Glomerular visceral epithelial cell (primary cell): ENCODE data around the gene ARHGEF37.

Experiments used
- DNase-seq: peaks from one replicate; pipeline ENCODE4 v3.0.0-alpha.2; 2016; ENCODE audit errors: extremely low spot score

The ARHGEF37 gene

DNA sequence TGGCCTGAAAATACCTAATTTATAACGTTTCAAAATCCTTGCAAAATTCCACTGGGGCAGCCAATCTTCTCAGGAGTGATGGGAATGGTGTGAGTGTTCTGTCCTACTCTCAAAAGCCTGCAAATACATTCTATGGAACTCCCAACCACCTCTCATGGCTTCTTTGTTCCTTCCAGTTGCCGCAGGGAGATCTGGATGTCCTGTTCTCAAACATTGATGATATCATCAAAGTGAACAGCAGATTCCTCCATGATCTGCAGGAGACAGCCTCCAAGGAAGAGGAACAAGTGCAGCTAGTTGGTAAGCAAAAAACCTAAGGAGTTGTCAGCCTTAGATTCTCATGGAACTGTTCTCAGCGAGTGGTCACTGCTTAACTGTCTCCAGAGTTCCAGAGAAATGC is 19.6 kb downstream of the ARHGEF37 start:
- DNase-seq: no peak

DNA sequence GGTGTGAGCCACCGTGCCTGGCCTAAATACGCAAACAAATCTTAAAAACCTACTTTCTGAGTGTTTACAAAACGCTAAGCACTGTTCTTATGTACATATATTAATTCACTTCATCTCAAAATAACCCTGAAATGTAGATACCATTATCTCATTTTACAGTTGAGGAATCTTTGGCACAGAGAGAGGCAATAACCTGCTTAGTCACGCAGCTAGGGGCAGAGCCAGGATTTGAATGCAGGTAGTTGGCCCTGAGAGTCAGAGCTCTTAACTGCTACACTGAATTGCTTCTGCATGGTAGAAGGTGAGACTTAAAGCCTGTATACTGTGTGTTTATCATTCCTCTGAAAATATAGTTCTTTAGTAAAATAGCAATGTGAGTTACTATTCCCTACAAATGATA is 21.9 kb downstream of the ARHGEF37 start:
- DNase-seq: no peak

DNA sequence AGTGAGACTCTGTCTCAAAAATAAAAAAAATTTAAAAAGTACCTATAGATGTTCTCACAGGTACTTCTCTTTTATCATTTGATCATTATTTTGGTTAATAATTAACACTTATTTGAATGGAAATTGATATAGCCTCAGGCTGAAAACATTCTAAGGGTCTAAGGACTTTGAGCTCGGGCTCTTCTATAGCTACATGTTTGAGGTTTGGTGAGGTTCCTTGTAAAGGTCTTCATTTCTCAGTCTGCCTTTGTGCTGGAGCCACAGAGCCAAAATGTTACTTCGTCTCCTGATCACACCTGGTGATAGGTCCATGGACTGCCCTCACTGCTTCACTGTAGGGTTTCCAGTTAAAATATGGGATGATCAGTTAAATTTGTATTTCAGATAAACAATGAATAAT is 22.6 kb downstream of the ARHGEF37 start:
- no peak for DNase-seq

DNA sequence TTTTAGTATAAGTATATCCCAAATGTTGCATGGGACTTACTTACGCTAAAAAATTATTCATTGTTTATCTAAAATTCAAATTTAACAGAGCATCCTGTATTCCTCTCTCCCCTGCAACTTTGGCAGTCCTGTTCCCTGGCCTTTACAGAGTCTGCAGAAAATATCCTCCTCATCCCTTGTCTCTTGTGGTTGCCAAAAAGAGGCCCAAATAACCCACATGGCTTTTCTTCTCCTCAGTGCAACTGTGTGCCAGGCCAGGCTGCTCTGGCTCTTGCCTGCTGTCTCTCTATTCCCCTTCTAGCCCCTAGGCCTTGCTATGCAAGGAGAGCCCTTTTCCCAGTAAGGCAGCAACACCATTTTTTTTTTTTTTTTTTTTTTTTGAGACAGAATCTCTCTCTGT is 23.0 kb downstream of the ARHGEF37 start:
- no peak for DNase-seq

DNA sequence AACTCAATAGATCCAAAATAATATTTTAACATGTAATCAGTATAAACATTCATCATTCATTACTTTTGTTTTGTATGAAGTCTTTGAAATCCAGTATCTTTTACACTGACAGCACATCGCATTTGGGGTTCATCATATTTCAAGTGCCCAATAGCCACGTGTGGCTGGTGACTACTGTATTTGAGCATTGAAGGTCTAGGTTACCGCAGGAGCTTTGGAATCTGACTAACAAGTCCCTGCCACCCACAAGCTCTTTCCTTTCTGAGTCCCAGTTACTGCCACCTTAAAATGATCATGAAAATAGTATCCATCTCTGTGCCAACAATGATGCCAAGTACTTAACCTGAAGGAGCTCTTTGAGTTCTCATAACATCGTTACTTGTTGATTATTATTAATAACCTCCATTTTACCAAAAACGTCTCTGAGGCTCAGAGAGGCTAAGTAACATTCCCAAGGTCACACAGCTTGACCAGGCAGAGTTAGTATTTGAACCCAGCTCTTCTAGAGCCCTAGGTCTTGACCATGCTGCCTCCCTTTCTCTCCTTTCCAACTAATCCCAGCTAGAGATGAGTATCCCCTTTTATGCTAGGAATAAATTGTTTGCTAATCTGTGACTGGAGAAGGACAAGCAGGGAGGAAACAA is 24.2 kb downstream of the ARHGEF37 start:
- no peak for DNase-seq

DNA sequence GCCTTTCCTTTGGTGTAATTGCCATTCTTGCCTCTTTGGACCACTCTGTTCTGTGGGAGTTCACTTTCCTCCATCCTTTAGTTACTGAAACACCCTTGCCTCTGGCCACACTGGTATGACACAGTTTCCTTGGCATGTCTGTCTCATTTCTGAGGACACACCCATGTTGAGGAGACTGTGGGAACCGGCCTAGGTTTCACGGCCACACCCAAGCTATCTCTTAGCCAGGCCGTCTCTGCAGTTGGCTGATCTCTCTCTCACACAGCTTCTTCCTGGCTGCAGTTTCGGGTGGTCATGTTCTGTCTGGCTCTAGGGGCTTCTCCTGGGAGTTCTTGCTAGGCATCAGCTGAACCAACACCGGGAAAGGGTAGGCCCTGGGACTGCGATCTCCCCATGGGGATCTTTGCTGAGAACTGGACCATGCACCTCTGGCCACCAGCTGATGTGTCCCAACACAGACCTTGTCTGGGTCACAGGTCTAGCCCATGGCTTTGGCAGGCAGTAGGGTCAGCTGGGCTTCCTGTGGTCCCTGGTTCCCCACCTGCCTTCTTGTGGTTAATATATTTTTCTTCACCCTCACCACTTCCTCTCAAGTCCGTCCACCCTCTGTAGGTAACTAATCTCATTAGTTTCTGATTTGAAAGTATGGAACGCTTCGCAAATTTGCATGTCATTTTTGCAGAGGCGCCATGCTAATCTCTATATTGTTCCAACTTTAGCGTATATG is 24.9 kb downstream of the ARHGEF37 start:
- DNase-seq: peak; percentile 86

DNA sequence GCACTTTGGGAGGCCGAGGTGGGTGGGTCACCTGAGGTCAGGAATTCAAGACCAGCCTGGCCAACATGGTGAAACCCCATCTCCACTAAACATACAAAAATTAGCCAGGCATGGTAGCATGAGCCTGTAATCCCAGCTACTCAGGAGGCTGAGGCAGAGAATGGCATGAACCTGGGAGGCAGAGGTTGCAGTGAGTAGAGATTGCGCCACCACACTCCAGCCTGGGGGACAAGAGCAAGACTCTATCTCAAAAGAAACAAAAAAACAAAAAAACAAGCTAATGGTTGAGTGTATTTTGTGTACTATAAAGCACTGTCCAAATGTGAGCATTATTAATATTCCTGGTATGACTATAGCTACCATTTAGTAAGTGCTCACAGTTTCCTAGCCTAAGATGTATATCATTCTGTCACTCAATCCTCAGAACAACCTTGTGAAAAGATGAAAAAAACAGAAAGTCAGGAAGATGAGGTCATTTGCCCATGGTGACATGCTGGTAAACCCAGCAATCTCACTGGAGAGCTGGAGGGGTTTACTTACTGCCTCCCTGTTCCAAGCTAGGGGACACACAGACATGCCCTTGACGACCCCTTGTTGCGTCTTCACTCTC is 27.7 kb downstream of the ARHGEF37 start:
- DNase-seq: no peak

DNA sequence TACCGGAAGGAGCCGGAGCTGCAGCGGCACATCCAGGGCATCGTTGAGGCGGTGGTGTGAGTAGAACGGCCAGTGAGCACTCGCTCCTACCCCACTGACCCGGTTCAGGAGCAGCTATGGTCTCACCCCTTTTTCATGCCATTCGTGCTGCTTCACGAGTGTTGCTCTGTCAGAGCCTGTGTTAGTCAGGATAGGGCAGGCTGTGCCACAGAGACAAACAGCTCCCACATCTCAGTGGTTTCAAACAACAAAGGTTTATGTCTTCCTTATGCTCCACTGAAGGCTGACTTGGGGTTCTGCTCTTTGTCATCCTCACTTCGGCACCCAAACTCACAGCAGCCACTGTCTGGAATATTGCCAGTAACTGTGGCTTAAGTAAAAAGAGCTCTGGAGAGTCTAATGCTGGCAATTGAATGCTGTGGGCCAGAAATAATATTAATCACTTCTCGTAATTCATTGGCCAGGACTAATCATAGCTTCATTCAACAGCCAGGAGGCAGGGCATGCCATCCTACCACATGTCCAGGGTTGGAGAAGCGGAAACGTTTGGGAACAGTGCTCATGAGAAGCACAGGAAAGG is 28.4 kb downstream of the ARHGEF37 start:
- DNase-seq: no peak

DNA sequence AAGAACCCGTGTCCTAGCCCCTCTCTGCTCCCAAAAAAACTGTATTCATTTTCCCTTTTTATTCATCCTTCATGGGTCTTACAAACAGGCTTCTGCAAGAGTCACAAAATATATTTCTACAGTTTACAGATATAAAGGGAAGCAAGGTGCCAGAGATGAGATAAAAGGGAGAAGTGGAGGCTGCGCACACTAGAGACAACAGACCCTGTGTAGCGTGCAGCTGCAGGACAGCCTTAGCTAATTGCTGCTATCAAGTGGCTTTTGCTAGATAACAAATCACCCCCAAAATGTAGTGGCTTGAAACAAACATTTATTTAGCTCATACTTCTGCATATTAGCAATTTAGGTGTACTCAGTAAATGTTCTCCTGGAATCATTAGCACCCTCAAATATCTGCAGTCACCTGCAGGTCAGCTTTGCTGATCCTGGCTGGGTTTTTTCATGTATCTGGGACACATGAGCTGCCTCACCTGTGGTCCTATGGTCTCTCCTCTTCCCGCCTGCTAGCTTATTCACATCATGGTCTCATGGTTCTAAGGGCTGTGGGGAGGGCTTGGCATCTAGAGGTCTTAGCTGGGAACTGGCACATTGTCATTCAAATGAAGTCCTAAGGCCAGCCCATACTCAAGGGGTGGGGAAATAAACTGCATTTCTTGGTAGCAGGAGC is 29.4 kb downstream of the ARHGEF37 start:
- no peak for DNase-seq

DNA sequence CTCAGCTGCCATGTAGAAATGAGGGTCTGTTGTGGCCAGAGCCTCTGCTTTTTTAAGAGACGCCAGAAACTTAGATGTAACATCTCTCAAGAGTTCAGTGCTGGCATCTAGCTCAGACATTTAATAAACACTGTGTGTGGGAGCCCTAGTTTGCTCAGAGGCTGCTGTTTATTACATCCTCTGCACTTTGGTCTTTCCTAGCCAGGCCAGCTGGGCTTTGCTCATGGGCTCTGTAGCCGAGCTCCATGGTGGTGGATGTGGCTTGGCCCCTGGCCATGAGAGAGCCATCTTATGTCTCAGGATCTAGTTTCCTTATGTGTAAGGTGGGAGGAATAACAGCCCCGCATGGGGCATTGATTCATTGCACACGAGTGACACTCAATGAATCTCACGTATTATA is 30.0 kb downstream of the ARHGEF37 start:
- peak; percentile 69 for DNase-seq

DNA sequence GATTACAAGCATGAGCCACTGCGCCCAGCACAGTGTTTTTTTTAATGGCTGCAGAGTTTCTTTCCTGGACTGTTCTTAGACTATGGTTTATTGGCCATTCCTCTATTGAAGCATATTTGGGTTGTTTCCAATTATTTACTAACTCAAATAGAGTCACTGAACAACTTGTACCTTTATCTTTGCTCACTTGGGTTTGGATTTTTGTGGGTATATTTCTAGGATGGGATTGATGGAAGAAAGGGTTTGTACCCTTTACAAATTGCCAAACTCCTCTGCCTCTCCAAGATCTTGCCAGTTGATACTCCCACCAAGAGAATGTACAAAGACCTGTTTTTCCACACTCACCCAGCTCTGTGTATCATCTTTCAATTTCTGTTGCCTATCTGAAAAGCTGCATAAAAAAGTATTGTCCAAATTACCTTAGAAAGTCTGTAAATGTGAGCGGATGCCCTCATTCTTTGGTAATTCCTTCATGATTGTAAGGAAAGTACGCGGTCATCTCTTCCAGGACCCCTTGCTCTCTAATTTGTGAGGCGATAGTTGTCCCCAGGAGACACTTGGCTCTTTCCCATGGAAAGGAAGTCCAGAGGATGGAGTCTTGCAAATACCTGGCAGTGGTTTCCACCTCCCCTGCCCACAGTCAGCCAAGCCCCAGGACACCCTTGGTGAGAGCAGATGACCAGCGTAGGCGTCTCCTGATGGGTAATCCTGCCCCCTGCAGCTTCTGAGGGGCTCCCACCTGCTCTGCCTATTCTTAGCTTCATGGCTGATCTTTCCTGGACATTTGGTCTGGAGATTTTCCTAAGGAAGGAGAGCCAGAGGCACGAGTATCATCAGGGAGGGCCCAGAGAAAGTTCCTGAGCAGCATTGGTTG is 33.0 kb downstream of the ARHGEF37 start:
- DNase-seq: no peak

DNA sequence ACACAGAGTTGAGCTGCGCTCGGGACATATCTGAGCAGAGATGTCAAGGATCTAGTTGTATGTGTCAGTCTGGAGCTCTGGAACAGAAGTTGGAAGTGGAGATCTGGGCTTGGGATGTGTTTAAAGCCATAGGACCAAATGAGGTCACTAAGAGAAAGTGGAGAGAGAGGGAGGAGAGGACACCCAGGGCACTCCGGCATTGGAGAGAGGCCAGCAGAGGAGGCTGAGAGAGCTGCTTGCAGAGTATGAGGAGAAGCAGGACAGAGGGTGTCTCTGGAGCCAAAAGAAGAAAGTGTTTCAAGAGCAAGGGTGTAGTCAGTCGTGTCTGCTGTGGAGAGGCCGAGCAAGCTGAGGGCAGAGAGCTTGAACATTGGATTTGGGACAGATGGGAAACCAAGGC is 34.7 kb downstream of the ARHGEF37 start:
- DNase-seq: no peak

DNA sequence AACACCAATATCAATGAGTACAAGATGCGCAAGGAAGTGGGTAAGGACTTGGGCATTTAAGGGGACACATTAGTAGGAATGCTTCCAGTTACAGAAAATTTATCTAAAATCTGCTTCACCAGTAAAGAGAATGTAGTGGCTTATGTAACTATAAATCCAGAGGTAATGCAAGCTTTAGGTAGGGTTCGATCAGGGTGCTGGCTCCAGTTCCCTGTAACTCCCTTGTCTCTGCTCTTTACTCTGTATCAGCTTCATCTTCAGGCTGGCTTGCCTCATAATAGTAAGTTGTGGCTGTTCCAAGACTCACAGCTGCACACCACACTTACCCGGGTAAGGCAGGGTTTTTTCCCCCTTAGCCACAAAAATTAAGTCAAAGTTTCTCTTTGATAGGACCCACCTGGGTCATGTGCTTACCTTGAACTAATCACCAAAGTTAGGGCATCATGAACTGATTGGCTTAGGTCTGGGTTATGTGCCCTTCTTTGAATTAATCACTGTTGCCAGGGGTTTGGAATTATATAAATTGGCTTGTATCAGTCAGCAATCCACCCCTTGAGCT is 35.5 kb downstream of the ARHGEF37 start:
- no peak for DNase-seq

DNA sequence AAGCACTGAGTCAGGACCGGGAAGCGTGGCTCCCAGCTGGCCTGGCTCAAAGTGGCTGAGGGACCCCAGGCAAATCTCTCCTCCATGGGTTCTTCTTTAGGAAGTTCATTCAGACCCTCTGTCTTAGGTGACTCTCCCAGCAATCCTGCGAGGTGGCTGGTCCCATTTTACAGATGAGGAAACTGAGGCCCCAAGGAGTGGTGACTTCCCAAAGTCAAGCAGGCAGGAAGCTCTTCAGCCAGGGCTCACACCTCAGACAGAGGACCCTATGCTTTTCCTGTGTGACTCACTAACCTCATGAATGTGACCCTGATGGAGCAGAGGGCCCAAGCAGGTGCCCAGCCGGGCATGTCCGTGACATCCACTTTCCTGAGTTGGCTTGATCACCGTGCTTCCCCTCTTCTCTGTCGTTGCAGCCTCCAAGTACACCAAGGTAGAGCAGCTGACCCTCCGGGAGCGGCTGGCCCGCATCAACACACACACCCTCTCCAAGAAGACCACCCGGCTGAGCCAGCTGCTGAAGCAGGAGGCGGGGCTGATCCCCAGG is 36.5 kb downstream of the ARHGEF37 start:
- DNase-seq: peak; percentile 85

DNA sequence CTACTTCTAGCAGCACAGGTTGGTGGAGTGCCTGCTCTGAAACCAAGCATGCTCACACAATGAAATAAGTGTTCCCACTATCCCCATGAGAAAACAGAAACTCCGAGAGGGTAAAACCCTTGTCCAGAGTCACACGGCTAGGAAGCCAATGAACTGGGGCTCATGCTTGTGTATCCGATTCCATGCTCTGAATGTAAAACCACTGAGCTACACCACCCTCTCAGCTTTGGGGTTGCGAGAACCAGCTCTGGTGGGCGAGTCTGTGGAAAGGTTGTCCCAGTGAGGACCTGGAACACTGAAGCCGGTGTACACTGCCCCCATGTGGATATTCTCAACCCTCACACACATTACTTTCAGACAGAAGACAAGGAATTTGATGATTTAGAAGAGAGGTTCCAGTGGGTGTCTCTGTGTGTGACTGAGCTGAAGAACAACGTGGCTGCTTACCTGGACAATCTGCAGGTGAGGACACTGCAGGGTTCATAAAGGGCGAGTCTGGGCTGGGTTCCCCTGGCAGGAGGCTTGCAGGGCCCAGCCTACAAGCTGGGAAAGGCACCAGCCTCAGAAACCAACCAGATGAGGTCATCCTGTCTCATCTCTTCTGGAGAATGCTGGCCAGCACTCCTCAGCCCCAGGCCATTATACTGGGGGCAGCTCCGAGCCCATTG is 37.4 kb downstream of the ARHGEF37 start:
- peak; percentile 83 for DNase-seq

DNA sequence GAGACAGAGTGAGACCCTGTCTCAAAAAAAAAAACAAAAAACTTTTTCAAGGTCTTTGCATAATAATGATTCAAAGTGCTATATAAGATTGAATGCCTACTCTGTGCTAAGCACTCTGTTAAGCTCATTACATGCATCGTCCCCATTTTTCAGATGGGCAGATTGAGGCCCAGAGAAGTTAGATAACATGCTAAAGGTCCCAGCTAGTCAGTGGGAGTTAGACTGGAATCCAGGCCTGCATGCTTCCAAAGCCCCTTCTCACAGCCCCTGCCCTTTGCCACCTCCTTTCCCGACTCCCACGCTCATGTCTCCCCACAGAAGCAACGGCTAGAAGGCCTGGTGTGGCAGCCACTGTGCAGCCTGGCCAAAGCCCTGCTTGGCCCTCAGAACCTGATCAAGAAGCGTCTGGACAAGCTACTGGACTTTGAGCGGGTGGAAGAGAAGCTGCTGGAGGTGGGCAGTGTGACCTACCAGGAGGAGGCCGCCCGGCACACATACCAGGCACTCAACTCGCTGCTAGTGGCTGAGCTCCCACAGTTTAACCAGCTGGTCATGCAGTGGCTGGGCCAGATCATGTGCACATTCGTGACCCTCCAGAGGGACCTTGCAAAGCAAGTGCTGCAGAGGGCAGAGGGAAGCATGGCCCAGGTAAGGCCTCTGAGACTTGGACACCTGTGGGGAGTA is 40.3 kb downstream of the ARHGEF37 start:
- DNase-seq: no peak

DNA sequence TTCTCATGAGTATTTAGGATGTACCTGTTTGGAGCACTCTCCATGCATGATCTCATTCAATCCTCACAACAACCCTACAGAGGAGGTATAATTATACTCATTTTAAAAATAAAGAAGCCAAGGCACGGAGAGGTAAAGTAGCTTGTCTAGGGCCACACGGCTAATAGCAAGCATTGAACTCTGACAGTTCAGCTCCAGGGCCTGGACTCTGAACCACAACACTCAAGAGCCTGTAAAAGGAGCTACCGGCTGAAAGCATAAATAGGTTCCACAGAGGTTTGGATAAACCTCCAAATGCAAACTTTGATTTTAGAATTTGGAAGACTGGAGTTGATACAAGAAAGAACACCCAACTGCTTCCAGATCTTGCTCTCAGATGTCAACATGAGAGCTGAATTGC is 41.2 kb downstream of the ARHGEF37 start:
- DNase-seq: no peak

DNA sequence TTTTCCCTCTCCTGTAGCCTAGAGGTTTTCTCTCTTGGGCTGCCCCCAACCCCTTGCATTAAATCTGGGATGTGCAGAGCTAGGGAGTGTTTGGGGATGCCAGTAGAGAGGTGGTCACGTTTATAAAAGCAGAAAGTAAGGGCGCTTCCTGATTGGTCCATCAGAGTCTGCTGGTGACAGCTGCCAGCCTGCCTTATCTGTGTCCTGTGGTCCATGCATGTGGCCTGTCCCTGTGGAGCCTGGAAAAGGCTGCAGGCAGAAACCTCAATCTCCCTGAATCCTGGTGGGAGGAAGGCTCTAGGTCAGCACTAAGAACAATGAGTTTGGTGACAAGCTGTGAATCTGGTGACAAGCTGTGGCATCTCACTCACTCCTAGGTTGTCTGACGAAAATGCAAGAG is 42.2 kb downstream of the ARHGEF37 start:
- no peak for DNase-seq

DNA sequence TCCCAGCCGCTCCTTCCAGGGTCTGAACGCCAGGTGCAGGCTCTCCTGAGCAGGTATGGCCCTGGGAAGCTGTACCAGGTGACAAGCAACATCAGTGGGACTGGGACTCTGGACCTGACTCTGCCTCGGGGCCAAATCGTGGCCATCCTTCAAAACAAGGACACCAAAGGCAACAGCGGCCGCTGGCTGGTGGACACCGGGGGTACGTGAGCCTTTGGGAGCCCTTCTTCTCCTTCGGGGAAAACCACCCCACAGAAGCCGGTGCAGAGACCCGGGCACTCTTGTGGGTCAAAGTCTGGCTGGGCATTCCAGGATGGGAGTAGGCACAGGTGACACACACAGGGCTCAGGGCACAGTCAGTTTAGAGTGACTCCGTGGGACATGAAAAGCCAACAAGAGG is 45.8 kb downstream of the ARHGEF37 start:
- DNase-seq: no peak

DNA sequence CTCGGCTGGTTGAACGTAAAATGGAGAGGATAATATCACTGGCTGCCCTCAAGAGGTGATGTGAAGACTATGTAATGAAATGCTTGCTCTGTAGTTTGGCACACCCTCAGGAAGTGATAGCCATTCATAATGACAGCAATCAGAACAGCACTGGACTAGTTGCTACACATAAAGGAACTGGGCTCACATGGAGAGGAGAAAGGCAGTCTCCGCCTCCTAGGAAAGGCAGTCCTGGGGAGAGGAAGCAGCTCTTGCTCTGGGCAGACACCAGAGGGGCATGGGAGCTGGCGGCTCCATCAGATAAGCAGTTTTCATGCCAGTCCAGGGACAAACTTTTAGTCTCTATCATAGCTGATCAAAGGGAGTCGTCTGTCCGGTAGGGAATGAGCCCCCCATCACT is 46.9 kb downstream of the ARHGEF37 start:
- no peak for DNase-seq
